ENCODE results near the gene RTN3.
"Not testable (repeated sequence)": the region's sequence is repeated elsewhere in the genome, so short reads cannot be mapped to it uniquely, and the experiment has no call there.

Gene RTN3

GRCh38 chr11:63765688-63766241 lies 84.5 kb downstream of the RTN3 start:
- Mint-ChIP-seq H3K36me3 (peaks cover 5 to 10% of the 10 kb centered on the region in 2 donors), H3K27ac (no peak overlapping the region), H3K4me3 (no peak overlapping the region), H3K27me3 (peaks cover 0 to 5% of the 10 kb centered on the region in 2 donors), H3K9me3 (no peaks in the 10 kb centered on the region), H3K4me1 (peaks cover 12 to 24% of the 10 kb centered on the region in 2 donors)
- ATAC-seq (replicated peaks), result no peak
- no peak for DNase-seq

GRCh38 chr11:63766531-63767235 lies 85.4 kb downstream of the RTN3 start:
- no peaks in the 10 kb centered on the region for H3K9me3 Mint-ChIP-seq
- DNase-seq, result no peak
- H3K36me3 Mint-ChIP-seq, result peaks cover 5 to 10% of the 10 kb centered on the region in 2 donors
- H3K27ac Mint-ChIP-seq, result no peak overlapping the region
- H3K4me3 Mint-ChIP-seq, result peak overlapping the region; percentile 94 to 95
- peaks cover 5 to 12% of the 10 kb centered on the region in 2 donors for H3K27me3 Mint-ChIP-seq
- H3K4me1 Mint-ChIP-seq, result peaks cover 12 to 24% of the 10 kb centered on the region in 2 donors
- no peak for ATAC-seq (replicated peaks)

GRCh38 chr11:63767267-63767564 lies 85.9 kb downstream of the RTN3 start:
- ATAC-seq (replicated peaks) (peak in 1 of 2 donors; percentile 35), DNase-seq (no peak)
- Mint-ChIP-seq H3K4me1 (peaks cover 12 to 24% of the 10 kb centered on the region in 2 donors), H3K4me3 (peak overlapping the region; percentile 94 to 95), H3K27ac (peak overlapping the region; percentile 91), H3K9me3 (no peaks in the 10 kb centered on the region), H3K36me3 (peaks cover under 1 to 6% of the 10 kb centered on the region in 2 donors), H3K27me3 (peaks cover 8 to 17% of the 10 kb centered on the region in 2 donors)

GRCh38 chr11:63767565-63768236 lies 86.4 kb downstream of the RTN3 start:
- Mint-ChIP-seq H3K27ac (peak overlapping the region; percentile 91), H3K9me3 (no peaks in the 10 kb centered on the region), H3K27me3 (peaks cover 10 to 22% of the 10 kb centered on the region in 2 donors), H3K4me1 (peaks cover 12 to 24% of the 10 kb centered on the region in 2 donors), H3K4me3 (peak overlapping the region; percentile 94 to 95), H3K36me3 (peaks cover 0 to 4% of the 10 kb centered on the region in 2 donors)
- ATAC-seq (replicated peaks), result peak; percentile 33 to 39
- DNase-seq, result no peak

- peak; percentile 53 for DNase-seq
- H3K9me3 Mint-ChIP-seq, result no peaks in the 10 kb centered on the region
- H3K4me3 Mint-ChIP-seq, result peak within 1 kb of the TSS; percentile 94 to 95
- peaks cover 12 to 24% of the 10 kb centered on the region in 2 donors for H3K4me1 Mint-ChIP-seq
- ATAC-seq (replicated peaks), result peak; percentile 73 to 78
- H3K27ac Mint-ChIP-seq, result peak within 1 kb of the TSS; percentile 91
- peaks cover 0 to 4% of the 10 kb centered on the region in 2 donors for H3K36me3 Mint-ChIP-seq
- H3K27me3 Mint-ChIP-seq, result peaks cover 10 to 27% of the 10 kb centered on the region in 2 donors
These were observed 87.1 kb downstream of the RTN3 start, which contains the start of gene ZFTA for GRCh38 chr11:63768237-63769041. Gene ZFTA (minus strand): TSS chr11:63768775. CDS start chr11:63768622, 153 bp downstream.

- H3K4me1 Mint-ChIP-seq, result peaks cover 12 to 24% of the 10 kb centered on the region in 2 donors
- H3K27me3 Mint-ChIP-seq, result peaks cover 10 to 27% of the 10 kb centered on the region in 2 donors
- peaks cover 0 to 4% of the 10 kb centered on the region in 2 donors for H3K36me3 Mint-ChIP-seq
- ATAC-seq (replicated peaks), result peak; percentile 48 to 61
- no peaks in the 10 kb centered on the region for H3K9me3 Mint-ChIP-seq
- DNase-seq, result no peak
- peak overlapping the region in 1 of 2 donors; percentile 56 for H3K4me3 Mint-ChIP-seq
- no peak overlapping the region for H3K27ac Mint-ChIP-seq
These were observed 87.9 kb downstream of the RTN3 start for GRCh38 chr11:63769042-63769713.

GRCh38 chr11:63769714-63770455 lies 88.6 kb downstream of the RTN3 start:
- H3K4me1 Mint-ChIP-seq, result peaks cover 12 to 24% of the 10 kb centered on the region in 2 donors
- no peaks in the 10 kb centered on the region for H3K9me3 Mint-ChIP-seq
- peaks cover 10 to 27% of the 10 kb centered on the region in 2 donors for H3K27me3 Mint-ChIP-seq
- H3K36me3 Mint-ChIP-seq, result peaks cover 0 to 4% of the 10 kb centered on the region in 2 donors
- H3K4me3 Mint-ChIP-seq, result peak overlapping the region in 1 of 2 donors; percentile 48
- H3K27ac Mint-ChIP-seq, result no peak overlapping the region
- DNase-seq, result no peak
- no peak for ATAC-seq (replicated peaks)

- no peak for ATAC-seq (replicated peaks)
- Mint-ChIP-seq H3K27ac (no peak overlapping the region), H3K4me1 (peaks cover 12 to 24% of the 10 kb centered on the region in 2 donors), H3K36me3 (no peaks in the 10 kb centered on the region), H3K27me3 (peaks cover 10 to 27% of the 10 kb centered on the region in 2 donors), H3K4me3 (no peak overlapping the region), H3K9me3 (no peaks in the 10 kb centered on the region)
- no peak for DNase-seq
These were observed 89.5 kb downstream of the RTN3 start for GRCh38 chr11:63770763-63771162.

- H3K9me3 Mint-ChIP-seq, result not testable (repeated sequence)
These were observed 90.5 kb downstream of the RTN3 start for GRCh38 chr11:63771741-63772318.

GRCh38 chr11:63775191-63775590 lies 93.9 kb downstream of the RTN3 start:
- no peak overlapping the region for H3K4me3 Mint-ChIP-seq
- peaks cover 1 to 2% of the 10 kb centered on the region in 2 donors for H3K4me1 Mint-ChIP-seq
- DNase-seq (no peak), ATAC-seq (replicated peaks) (no peak)
- peaks cover 16 to 31% of the 10 kb centered on the region in 2 donors for H3K27me3 Mint-ChIP-seq
- no peak overlapping the region for H3K27ac Mint-ChIP-seq
- H3K9me3 Mint-ChIP-seq, result no peaks in the 10 kb centered on the region
- no peaks in the 10 kb centered on the region for H3K36me3 Mint-ChIP-seq

More at GRCh38 chr11:63771741-63772318, 90.5 kb downstream of the RTN3 start:
- not testable (repeated sequence) for H3K4me3 Mint-ChIP-seq; H3K36me3 Mint-ChIP-seq; ATAC-seq (replicated peaks); H3K27ac Mint-ChIP-seq; DNase-seq
- H3K27me3 Mint-ChIP-seq, result peaks cover 16 to 27% of the 10 kb centered on the region in 2 donors
- peaks cover 10 to 16% of the 10 kb centered on the region in 2 donors for H3K4me1 Mint-ChIP-seq

- Mint-ChIP-seq H3K27me3 (peaks cover 6 to 7% of the 10 kb centered on the region in 2 donors), H3K4me3 (no peak overlapping the region), H3K4me1 (peaks cover 0 to 1% of the 10 kb centered on the region in 2 donors)
These were observed 97.7 kb downstream of the RTN3 start for GRCh38 chr11:63779039-63779438.

GRCh38 chr11:63782749-63783148 lies 101.4 kb downstream of the RTN3 start:
- H3K27me3 Mint-ChIP-seq, result peaks cover 0 to 7% of the 10 kb centered on the region in 2 donors
- ATAC-seq (replicated peaks), result no peak

More at GRCh38 chr11:63779039-63779438, 97.7 kb downstream of the RTN3 start:
- no peak overlapping the region for H3K27ac Mint-ChIP-seq
- DNase-seq (no peak), ATAC-seq (replicated peaks) (no peak)
- H3K9me3 Mint-ChIP-seq, result no peaks in the 10 kb centered on the region
- H3K36me3 Mint-ChIP-seq, result no peaks in the 10 kb centered on the region

More at GRCh38 chr11:63782749-63783148, 101.4 kb downstream of the RTN3 start:
- H3K36me3 Mint-ChIP-seq, result no peaks in the 10 kb centered on the region
- no peaks in the 10 kb centered on the region for H3K4me1 Mint-ChIP-seq
- H3K9me3 Mint-ChIP-seq, result no peaks in the 10 kb centered on the region
- no peak overlapping the region for H3K27ac Mint-ChIP-seq
- no peak for DNase-seq
- no peak overlapping the region for H3K4me3 Mint-ChIP-seq
